K562 treated with DMSO at 1 percent for 4 hours (cell line): ENCODE results near the gene SLC9B2. TPM values are rescaled to one million over a fixed set of nuclear protein-coding genes. Genes with fewer than 3 reads are reported as not detected.

Experiments
- total RNA-seq: library from RNA; unstranded; fragments of 300-600 nt; gene quantifications from 2 replicates; pipeline ENCODE4 v1.2.3, GENCODE V29; 2022; ENCODE audit not compliant: insufficient read depth

SLC9B2 gene, protein sequence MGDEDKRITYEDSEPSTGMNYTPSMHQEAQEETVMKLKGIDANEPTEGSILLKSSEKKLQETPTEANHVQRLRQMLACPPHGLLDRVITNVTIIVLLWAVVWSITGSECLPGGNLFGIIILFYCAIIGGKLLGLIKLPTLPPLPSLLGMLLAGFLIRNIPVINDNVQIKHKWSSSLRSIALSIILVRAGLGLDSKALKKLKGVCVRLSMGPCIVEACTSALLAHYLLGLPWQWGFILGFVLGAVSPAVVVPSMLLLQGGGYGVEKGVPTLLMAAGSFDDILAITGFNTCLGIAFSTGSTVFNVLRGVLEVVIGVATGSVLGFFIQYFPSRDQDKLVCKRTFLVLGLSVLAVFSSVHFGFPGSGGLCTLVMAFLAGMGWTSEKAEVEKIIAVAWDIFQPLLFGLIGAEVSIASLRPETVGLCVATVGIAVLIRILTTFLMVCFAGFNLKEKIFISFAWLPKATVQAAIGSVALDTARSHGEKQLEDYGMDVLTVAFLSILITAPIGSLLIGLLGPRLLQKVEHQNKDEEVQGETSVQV
- 4.3 and 6.6 TPM in 2 replicates for total RNA-seq

DNA sequence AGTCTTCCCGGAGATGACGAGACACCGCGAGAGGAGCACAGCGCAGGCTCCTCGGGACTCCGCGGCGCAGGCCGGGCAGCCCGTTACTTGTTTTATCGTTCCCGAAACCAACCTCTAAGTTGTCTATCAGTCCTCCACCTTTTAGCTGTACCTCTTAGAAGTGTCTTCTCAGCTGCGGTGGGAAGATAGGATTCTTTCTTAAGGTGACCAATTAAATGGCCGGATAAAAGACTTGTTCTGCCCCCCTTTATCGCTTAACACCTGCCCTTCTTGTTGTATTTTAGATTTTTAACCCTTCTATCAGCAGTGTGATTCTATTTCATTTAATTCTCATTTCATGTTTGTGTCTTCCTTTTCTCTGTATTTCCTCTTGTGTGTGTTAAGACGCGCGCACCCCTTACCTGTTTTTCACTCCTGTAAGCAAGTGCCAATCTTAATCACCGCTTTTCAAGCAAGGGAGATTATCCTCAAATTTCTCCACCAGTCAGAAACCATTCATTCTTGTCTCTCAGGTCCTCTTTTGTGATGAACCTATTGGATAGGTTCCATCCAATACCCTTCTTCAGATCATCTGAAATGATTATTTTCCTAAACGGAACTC, at the start of gene SLC9B2:
TSS of gene SLC9B2 (minus strand) at position 15 of the 601 bp plus-strand sequence. CDS start 9,211 bp downstream, outside the sequence.

DNA sequence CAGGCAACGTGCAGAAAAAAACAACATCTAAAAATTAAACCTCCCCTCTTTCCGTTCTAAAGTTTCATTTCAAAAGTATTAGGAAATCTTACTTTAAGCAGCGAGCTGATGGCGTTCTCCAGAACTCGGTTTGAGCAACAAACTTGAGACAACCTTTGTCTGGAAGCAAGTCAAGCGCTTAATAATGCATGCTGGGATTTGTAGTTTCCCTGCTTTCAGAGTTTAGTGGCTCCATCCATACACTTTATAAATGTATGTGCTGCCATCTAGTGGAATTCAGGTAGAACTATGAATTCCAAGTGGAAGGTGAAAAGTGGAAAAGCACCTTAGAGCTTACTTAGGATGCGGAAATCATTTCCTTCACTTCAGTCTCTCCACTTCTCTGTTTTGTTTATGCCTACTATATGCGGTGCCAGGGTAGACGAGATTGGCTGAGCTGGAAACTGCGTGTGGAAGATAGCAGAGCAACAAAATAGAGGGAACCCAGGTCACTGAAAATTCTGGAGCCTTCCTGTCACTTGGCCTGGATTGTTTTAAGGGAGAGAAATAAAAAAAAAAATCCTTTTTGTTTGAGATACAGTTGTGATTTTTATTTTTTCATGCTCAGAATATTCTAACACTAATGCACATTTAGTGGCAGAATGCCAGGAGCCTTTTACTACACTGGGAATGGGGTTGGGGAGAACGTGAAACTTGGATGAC, 23.3 kb upstream of the SLC9B2 start, which contains the start of gene BDH2:
TSS of gene BDH2 (minus strand) at position 144 of the 702 bp plus-strand sequence. CDS start 3,580 bp downstream, outside the sequence.

DNA sequence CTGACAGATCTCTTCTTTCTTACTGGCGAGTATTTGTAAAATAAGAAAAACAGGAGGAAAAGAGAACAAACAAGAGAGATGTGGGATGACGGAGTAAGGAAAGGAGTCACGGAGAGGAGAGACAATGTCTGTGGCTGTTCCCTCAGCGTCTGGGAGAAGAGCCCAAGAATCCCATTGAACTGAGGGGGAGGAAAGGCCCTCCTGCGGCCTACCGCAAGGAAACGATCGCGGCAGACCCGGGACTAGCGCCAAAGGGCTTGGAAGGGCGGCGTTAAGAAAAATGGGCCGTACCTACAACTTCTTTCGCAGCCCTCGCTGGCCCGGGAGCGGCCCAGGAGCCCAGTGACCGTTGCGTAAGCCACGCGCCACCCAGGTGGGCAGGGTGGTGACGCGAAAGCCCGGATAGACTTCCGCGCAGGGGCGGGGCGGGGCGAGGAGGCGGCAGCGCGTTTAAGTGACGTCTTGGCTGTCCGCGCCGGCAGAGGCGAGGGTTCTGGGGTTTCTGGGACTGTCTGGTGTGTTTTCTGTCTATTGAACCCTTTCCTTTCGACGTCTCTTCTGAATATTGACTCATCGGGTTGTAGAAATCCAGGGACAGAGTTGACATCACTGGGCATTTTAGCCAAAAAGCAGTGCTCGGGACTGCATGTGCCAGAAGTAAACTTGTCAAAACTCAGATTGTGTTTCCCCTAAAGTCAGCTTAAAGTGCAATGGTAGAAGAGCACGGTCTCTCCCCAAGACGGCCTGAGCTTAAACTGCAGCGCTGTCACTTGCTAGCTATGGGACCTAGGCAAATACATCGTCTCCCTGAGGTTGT, 57.0 kb downstream of the SLC9B2 start, which contains the start of gene SLC9B1:
TSS of gene SLC9B1 (minus strand) at position 398 of the 817 bp plus-strand sequence. CDS start 27,994 bp downstream, outside the sequence.

Other genes with a start within 250 kb of the SLC9B2 start
- 141 and 152 TPM in 2 replicates for gene UBE2D3, start 249.2 kb downstream of the SLC9B2 start, total RNA-seq
- gene CISD2, start 207.8 kb downstream of the SLC9B2 start, total RNA-seq = 38.1 and 38.3 TPM in 2 replicates
- not detected in 2 replicates for gene SLC9B1, start 57.1 kb downstream of the SLC9B2 start, total RNA-seq
- gene BDH2, start 23.1 kb upstream of the SLC9B2 start, total RNA-seq = 7.3 and 12.8 TPM in 2 replicates
- gene CENPE, start 121.6 kb upstream of the SLC9B2 start, total RNA-seq = 9.5 and 21.4 TPM in 2 replicates